ENCODE data around the gene TFAM. TPM values are rescaled to one million over a fixed set of nuclear protein-coding genes. Genes with fewer than 3 reads are reported as not detected.

Gene TFAM
- total RNA-seq, 1 donor from 2014 or later: 13.3 TPM

- Histone ChIP-seq H3K27me3 (no peaks in the 10 kb centered on the region), H3K4me1 (peaks cover 11% of the 10 kb centered on the region), H3K27ac (no peak overlapping the region), H3K4me3 (no peak overlapping the region), H3K36me3 (no peaks in the 10 kb centered on the region), H3K9me3 (no peaks in the 10 kb centered on the region)
- TF ChIP-seq CTCF (IDR thresholded peaks at IDR 0.05) (no peak), POLR2AphosphoS5 (IDR thresholded peaks at IDR 0.05; ENCODE audit: insufficient read depth in 1 of 2, low read depth in 1 of 2) (no peak), POLR2A (IDR thresholded peaks at IDR 0.05) (no peak)
- no peak for DNase-seq (ENCODE audit: extremely low spot score in 2 of 2)
- intact Hi-C loops (cut with DNase I): no loop called here
These were observed 46.7 kb downstream of the TFAM start for GRCh38 chr10:58431903-58432302.

GRCh38 chr10:58433066-58433465 is 47.9 kb downstream of the TFAM start:
- H3K4me1 ChIP-seq: peaks cover 11% of the 10 kb centered on the region
- no peaks in the 10 kb centered on the region for H3K9me3 ChIP-seq
- H3K4me3 ChIP-seq: no peak overlapping the region
- no peak overlapping the region for H3K27ac ChIP-seq
- no peak for TF ChIP-seq POLR2A (IDR thresholded peaks at IDR 0.05)
- no peak for TF ChIP-seq POLR2AphosphoS5 (IDR thresholded peaks at IDR 0.05; ENCODE audit: insufficient read depth in 1 of 2, low read depth in 1 of 2)
- no peak for TF ChIP-seq CTCF (IDR thresholded peaks at IDR 0.05)
- H3K36me3 ChIP-seq: no peaks in the 10 kb centered on the region
- no peak for DNase-seq (ENCODE audit: extremely low spot score in 2 of 2)
- intact Hi-C loops (cut with DNase I): no loop called here
- H3K27me3 ChIP-seq: no peaks in the 10 kb centered on the region

- Histone ChIP-seq H3K36me3 (no peaks in the 10 kb centered on the region), H3K4me3 (no peak overlapping the region), H3K9me3 (no peaks in the 10 kb centered on the region), H3K27me3 (no peaks in the 10 kb centered on the region), H3K27ac (no peak overlapping the region), H3K4me1 (peaks cover 11% of the 10 kb centered on the region)
- TF ChIP-seq CTCF (IDR thresholded peaks at IDR 0.05) (no peak), POLR2A (IDR thresholded peaks at IDR 0.05) (no peak), POLR2AphosphoS5 (IDR thresholded peaks at IDR 0.05; ENCODE audit: insufficient read depth in 1 of 2, low read depth in 1 of 2) (no peak)
- intact Hi-C loops (cut with DNase I): no loop called here
- no peak for DNase-seq (ENCODE audit: extremely low spot score in 2 of 2)
These were observed 48.4 kb downstream of the TFAM start for GRCh38 chr10:58433571-58433970.

- H3K4me1 ChIP-seq: peaks cover 11% of the 10 kb centered on the region
These were observed 50.2 kb downstream of the TFAM start for GRCh38 chr10:58435297-58435985.

More at GRCh38 chr10:58435297-58435985, 50.2 kb downstream of the TFAM start:
- Histone ChIP-seq H3K36me3 (no peaks in the 10 kb centered on the region), H3K9me3 (no peaks in the 10 kb centered on the region), H3K4me3 (no peak overlapping the region), H3K27me3 (no peaks in the 10 kb centered on the region), H3K27ac (no peak overlapping the region)
- TF ChIP-seq POLR2A (IDR thresholded peaks at IDR 0.05): no peak
- no peak for TF ChIP-seq CTCF (IDR thresholded peaks at IDR 0.05)
- TF ChIP-seq POLR2AphosphoS5 (IDR thresholded peaks at IDR 0.05; ENCODE audit: insufficient read depth in 1 of 2, low read depth in 1 of 2): no peak
- intact Hi-C loops (cut with DNase I): no loop called here
- no peak for DNase-seq (ENCODE audit: extremely low spot score in 2 of 2)
